Testis (tissue), 2 donors: Measurements from ENCODE around the gene SLC35B3.

ENCODE experiments used
- POLR2A ChIP-seq: fragments of 450-650 bp; IDR thresholded peaks from one replicate; pipeline ENCODE4 v1.6.1; 2017; ENCODE audit warnings: antibody characterized with exemption, mild to moderate bottlenecking, moderate library complexity
- TF ChIP-seq, protein P1 (sequence below), 3 experiments: fragments of 450-650 bp in 2 of 3; fragments of 200-600 bp in 1 of 3; sonication (generic) in 1 of 3; IDR thresholded peaks; one replicate each; pipeline ENCODE4 v1.5.1; 2016 to 2019; ENCODE audit warnings: antibody characterized with exemption in 3 of 3, mild to moderate bottlenecking in 2 of 3, moderate library complexity in 1 of 3

DNA sequence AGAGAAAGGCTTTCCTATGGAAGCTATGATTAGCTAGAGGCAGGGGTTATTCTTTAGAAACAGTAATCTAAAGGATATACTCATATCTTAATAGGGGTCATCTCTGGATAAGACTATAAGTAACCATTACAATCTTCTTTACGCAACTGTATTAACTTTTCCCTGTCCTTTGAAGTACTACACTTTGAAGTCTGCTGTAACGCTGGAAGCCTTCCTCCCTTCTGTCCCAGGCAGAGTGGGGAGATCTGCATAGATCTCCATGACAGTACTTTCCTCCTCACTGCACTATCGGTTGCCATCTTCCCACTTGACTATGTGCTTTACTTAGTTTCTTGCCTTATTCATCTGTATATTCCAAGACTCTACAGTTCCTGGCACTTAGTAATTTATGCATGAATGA is 20.1 kb downstream of the SLC35B3 start:
- TF ChIP-seq POLR2A: no peak
- TF ChIP-seq, protein P1, sequence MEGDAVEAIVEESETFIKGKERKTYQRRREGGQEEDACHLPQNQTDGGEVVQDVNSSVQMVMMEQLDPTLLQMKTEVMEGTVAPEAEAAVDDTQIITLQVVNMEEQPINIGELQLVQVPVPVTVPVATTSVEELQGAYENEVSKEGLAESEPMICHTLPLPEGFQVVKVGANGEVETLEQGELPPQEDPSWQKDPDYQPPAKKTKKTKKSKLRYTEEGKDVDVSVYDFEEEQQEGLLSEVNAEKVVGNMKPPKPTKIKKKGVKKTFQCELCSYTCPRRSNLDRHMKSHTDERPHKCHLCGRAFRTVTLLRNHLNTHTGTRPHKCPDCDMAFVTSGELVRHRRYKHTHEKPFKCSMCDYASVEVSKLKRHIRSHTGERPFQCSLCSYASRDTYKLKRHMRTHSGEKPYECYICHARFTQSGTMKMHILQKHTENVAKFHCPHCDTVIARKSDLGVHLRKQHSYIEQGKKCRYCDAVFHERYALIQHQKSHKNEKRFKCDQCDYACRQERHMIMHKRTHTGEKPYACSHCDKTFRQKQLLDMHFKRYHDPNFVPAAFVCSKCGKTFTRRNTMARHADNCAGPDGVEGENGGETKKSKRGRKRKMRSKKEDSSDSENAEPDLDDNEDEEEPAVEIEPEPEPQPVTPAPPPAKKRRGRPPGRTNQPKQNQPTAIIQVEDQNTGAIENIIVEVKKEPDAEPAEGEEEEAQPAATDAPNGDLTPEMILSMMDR (IDR thresholded peaks at IDR 0.05): no peak
